Astrocyte of the hippocampus (primary cell): Measurements from ENCODE around the gene SNX25.
"Not testable (repeated sequence)": the region's sequence is repeated elsewhere in the genome, so short reads cannot be mapped to it uniquely, and the experiment has no call there.

Experiments
- DNase-seq: peaks from one replicate; pipeline ENCODE4 v3.0.0; 2011; ENCODE audit warnings: low read depth, low spot score

The SNX25 gene

GRCh38 chr4:185341841-185342240 lies 132.4 kb downstream of the SNX25 start:
- DNase-seq: no peak

- no peak for DNase-seq
Measured at GRCh38 chr4:185343726-185344581, 134.6 kb downstream of the SNX25 start.

GRCh38 chr4:185344743-185345538 lies 135.5 kb downstream of the SNX25 start:
- DNase-seq: no peak

GRCh38 chr4:185346975-185347601 lies 137.7 kb downstream of the SNX25 start:
- DNase-seq: peak; percentile 71

GRCh38 chr4:185351691-185352090 lies 142.3 kb downstream of the SNX25 start:
- DNase-seq: no peak

- no peak for DNase-seq
Measured at GRCh38 chr4:185352202-185352601, 142.8 kb downstream of the SNX25 start.

GRCh38 chr4:185352741-185353140 lies 143.3 kb downstream of the SNX25 start:
- DNase-seq: no peak

GRCh38 chr4:185357211-185357610 lies 147.8 kb downstream of the SNX25 start:
- no peak for DNase-seq

GRCh38 chr4:185357733-185358440 lies 148.5 kb downstream of the SNX25 start:
- DNase-seq: no peak

- DNase-seq: peak; percentile 68
Measured at GRCh38 chr4:185358514-185358913, 149.1 kb downstream of the SNX25 start.

- peak; percentile 75 for DNase-seq
Measured at GRCh38 chr4:185358959-185359358, 149.6 kb downstream of the SNX25 start.

- DNase-seq: peak; percentile 74
Measured at GRCh38 chr4:185359767-185360446, 150.5 kb downstream of the SNX25 start.

- no peak for DNase-seq
Measured at GRCh38 chr4:185361872-185362271, 152.5 kb downstream of the SNX25 start.

- not testable (repeated sequence) for DNase-seq
Measured at GRCh38 chr4:185362570-185362969, 153.2 kb downstream of the SNX25 start.

- no peak for DNase-seq
Measured at GRCh38 chr4:185363251-185363650, 153.9 kb downstream of the SNX25 start.

GRCh38 chr4:185364886-185365285 lies 155.5 kb downstream of the SNX25 start:
- DNase-seq: no peak

- DNase-seq: peak; percentile 14
Measured at GRCh38 chr4:185369731-185370130, 160.3 kb downstream of the SNX25 start.

GRCh38 chr4:185370268-185370949 lies 161.0 kb downstream of the SNX25 start:
- no peak for DNase-seq

GRCh38 chr4:185371702-185372101 lies 162.3 kb downstream of the SNX25 start:
- DNase-seq: no peak

- no peak for DNase-seq
Measured at GRCh38 chr4:185374027-185374426, 164.6 kb downstream of the SNX25 start.
